Neural cell (in vitro differentiated cells): ENCODE results near the gene GFER.

Source experiments
- MXI1 ChIP-seq: fragments of 450-650 bp; conservative IDR thresholded peaks from 2 replicates; pipeline ENCODE4 v1.6.1; 2014; ENCODE audit warnings: antibody characterized with exemption, mild to moderate bottlenecking; ENCODE audit not compliant: poor library complexity, severe bottlenecking
- TF ChIP-seq, protein P1 (sequence below): fragments of 450-650 bp; IDR thresholded peaks from 2 replicates; pipeline ENCODE4 v1.5.1; 2014; ENCODE audit warnings: antibody characterized with exemption, mild to moderate bottlenecking, moderate library complexity; ENCODE audit not compliant: poor library complexity, severe bottlenecking

DNA sequence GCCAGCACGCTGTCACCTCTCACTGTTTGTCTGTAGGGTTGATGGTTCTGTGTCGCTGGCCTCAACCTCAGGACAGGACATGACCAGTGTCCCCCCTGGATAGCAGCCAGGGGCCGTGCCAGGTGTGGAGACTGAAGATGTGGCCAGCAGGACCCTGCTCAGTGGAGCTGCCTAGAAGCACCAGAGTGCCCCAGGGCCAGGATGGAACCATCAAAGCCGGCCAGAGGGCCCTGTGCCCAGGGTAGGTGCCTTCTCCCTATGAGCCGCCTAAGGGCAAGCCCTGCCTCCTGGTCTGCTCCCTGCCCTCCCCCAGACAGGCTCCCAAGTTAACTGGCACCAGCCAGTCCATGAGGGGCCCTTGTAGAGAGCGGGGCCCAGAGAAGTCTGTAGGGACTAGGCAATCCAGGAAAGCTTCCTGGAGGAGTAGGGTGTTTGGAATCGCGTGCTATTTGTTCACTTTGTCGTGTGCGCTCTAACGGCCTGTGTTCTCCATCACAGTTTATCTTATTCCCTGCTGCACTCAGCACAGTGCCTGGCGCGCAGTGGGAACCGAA, 25.2 kb upstream of the GFER start:
- TF ChIP-seq, protein P1, sequence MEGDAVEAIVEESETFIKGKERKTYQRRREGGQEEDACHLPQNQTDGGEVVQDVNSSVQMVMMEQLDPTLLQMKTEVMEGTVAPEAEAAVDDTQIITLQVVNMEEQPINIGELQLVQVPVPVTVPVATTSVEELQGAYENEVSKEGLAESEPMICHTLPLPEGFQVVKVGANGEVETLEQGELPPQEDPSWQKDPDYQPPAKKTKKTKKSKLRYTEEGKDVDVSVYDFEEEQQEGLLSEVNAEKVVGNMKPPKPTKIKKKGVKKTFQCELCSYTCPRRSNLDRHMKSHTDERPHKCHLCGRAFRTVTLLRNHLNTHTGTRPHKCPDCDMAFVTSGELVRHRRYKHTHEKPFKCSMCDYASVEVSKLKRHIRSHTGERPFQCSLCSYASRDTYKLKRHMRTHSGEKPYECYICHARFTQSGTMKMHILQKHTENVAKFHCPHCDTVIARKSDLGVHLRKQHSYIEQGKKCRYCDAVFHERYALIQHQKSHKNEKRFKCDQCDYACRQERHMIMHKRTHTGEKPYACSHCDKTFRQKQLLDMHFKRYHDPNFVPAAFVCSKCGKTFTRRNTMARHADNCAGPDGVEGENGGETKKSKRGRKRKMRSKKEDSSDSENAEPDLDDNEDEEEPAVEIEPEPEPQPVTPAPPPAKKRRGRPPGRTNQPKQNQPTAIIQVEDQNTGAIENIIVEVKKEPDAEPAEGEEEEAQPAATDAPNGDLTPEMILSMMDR, result no peak
- TF ChIP-seq MXI1, result no peak
